ENCODE measurements around the gene PROKR1.

DNA sequence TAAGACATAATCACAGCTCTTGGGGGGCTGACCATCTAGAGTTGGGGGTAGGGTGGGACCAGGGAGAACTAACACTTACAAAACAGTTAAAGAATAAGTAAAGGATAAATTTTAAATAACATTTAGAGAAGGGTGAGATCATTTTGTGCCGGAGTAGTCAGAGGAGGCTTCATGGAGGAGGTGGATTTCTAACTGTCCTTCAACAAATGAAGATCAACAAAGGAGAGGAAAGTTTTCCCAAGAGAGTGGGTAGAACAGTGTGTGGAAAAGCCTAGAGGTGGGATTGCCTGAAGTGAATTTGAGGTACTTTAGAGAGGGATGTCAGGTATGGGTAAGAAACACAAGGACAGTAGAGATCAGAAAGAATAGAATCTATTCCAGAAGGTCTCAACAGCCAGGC is 7.3 kb downstream of the PROKR1 start:
- TF ChIP-seq, protein P1, sequence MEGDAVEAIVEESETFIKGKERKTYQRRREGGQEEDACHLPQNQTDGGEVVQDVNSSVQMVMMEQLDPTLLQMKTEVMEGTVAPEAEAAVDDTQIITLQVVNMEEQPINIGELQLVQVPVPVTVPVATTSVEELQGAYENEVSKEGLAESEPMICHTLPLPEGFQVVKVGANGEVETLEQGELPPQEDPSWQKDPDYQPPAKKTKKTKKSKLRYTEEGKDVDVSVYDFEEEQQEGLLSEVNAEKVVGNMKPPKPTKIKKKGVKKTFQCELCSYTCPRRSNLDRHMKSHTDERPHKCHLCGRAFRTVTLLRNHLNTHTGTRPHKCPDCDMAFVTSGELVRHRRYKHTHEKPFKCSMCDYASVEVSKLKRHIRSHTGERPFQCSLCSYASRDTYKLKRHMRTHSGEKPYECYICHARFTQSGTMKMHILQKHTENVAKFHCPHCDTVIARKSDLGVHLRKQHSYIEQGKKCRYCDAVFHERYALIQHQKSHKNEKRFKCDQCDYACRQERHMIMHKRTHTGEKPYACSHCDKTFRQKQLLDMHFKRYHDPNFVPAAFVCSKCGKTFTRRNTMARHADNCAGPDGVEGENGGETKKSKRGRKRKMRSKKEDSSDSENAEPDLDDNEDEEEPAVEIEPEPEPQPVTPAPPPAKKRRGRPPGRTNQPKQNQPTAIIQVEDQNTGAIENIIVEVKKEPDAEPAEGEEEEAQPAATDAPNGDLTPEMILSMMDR (IDR thresholded peaks at IDR 0.05): no peak
- TF ChIP-seq ZFX (IDR thresholded peaks at IDR 0.05; ENCODE audit: borderline replicate concordance): no peak
